GM19025 (cell line): ENCODE results near the gene PMEL.
"Not testable (repeated sequence)": the region's sequence is repeated elsewhere in the genome, so short reads cannot be mapped to it uniquely, and the experiment has no call there.

Experiments
- ATAC-seq: cut with Tn5 transposase; IDR thresholded peaks from one replicate; pipeline ENCODE4 v1.9.1; 2021; ENCODE audit warnings: mild to moderate bottlenecking, low read depth, moderate library complexity; ENCODE audit not compliant: unreplicated experiment

The PMEL gene

DNA sequence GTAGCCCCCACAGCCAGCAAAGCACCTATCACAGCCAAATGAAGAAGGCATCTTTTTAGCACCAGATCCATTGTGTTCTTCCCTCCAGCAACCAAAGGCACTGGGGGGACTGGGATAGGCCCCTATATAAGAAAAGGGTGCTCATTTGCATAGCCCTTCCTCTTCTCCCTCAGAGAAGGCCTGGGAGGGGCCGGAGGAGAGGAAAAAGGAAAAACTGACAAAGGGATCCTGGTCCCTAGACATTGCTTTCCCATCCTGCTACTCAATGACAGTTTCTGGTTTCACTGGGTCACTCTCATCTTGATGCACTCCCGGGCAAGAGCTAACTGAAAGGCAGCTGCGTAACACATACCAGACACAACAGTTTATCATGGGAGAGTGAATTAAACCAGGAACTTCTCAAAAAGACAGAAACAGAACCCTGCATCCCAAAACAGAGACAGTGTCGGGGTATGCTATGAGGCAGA lies at the start of gene PMEL:
Gene PMEL, minus strand, starts transcription at position 102 of the 467 bp plus-strand sequence. Its CDS starts 31 bp downstream, at position 71.
- ATAC-seq: no peak

GRCh38 chr12:56014205-56014604 lies 48.4 kb upstream of the PMEL start:
- ATAC-seq: no peak

DNA sequence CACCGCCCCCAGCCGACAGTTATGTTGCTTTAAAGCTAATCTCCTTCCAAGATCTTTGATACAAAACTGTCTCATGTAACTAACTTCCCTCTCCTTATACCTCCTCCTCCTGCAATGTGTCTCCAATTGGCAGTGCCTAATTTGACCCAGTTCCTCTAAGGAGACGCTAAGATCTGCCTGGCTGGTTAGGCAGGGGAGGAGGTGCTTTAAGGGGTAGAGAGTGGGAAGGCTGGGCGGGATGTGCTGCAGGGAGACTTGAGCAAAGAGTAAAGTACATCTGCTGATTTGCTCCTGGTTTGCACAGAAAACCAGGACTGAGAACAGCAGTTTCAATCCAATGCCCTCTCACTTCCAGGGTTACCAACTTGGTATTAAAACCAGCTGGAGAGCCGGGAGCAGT lies 47.6 kb upstream of the PMEL start:
- ATAC-seq: no peak

GRCh38 chr12:56011509-56012090 lies 45.8 kb upstream of the PMEL start:
- no peak for ATAC-seq

GRCh38 chr12:56010111-56010570 lies 44.3 kb upstream of the PMEL start:
- ATAC-seq: no peak

- ATAC-seq: peak; percentile 29
Observed at GRCh38 chr12:56007564-56008559, 42.0 kb upstream of the PMEL start.

DNA sequence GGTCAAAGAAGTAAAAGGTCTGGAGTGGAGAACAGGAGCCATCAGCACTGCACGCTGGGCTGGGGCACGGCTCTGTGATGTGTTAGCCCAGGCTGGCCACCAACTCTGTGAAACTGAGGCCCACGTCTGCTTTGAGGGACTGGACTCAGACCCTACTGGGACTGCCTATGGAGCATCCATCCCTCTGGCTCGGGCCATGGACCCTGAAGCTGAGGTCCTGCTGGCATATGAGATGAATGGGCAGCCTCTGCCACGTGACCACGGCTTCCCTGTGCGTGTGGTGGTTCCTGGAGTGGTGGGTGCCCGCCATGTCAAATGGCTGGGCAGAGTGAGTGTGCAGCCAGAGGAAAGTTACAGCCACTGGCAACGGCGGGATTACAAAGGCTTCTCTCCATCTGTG lies 38.4 kb upstream of the PMEL start:
- no peak for ATAC-seq

DNA sequence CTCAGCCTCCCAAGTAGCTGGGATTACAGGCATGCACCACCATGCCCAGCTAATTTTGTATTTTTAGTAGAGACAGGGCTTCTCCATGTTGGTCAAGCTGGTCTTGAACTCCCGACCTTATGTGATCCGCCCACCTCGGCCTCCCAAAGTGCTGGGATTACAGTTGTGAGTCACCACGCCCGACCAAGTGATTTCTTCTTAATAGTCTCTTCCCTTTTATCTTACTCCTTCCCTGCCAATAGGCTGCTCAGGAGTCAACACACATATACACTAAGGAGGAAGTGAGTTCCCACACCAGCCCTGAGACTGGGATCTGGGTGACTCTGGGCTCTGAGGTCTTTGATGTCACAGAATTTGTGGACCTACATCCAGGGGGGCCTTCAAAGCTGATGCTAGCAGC lies 37.5 kb upstream of the PMEL start:
- ATAC-seq: not testable (repeated sequence)

- ATAC-seq: no peak
Observed at GRCh38 chr12:56001487-56002100, 35.8 kb upstream of the PMEL start.

DNA sequence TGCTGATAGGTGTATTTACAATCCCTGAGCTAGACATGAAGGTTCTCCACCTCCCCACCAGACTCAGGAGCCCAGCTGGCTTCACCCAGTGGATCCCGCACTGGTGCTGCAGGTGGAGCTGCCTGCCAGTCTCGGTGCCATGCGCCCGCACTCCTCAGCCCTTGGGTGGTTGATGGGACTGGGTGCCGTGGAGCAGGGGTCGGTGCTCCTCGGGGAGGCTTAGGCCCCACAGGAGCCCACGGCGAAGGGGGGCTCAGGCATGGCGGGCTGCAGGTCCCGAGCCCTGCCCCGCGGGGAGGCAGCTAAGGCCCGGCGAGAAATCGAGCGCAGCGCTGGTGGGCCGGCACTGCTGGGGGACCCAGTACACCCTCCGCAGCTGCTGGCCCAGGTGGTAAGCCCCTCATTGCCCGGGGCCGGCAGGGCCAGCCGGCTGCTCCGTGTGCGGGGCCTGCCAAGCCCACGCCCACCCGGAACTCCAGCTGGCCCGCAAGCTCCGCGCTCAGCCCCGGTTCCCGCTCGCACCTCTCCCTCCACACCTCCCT lies 34.2 kb upstream of the PMEL start:
- ATAC-seq: not testable (repeated sequence)

GRCh38 chr12:55999522-55999921 lies 33.7 kb upstream of the PMEL start:
- not testable (repeated sequence) for ATAC-seq

- no peak for ATAC-seq
Observed at GRCh38 chr12:55997535-55997859, 31.7 kb upstream of the PMEL start.

GRCh38 chr12:55996715-55997534 lies 31.1 kb upstream of the PMEL start, which contains the start of gene SUOX:
Gene SUOX, plus strand, starts transcription at chr12:55997276. Its CDS starts 4,946 bp downstream, at chr12:56002222.
- ATAC-seq: peak; percentile 99

GRCh38 chr12:55996201-55996714 lies 30.4 kb upstream of the PMEL start:
- ATAC-seq: no peak

- ATAC-seq: no peak
Observed at GRCh38 chr12:55995366-55995765, 29.5 kb upstream of the PMEL start.

DNA sequence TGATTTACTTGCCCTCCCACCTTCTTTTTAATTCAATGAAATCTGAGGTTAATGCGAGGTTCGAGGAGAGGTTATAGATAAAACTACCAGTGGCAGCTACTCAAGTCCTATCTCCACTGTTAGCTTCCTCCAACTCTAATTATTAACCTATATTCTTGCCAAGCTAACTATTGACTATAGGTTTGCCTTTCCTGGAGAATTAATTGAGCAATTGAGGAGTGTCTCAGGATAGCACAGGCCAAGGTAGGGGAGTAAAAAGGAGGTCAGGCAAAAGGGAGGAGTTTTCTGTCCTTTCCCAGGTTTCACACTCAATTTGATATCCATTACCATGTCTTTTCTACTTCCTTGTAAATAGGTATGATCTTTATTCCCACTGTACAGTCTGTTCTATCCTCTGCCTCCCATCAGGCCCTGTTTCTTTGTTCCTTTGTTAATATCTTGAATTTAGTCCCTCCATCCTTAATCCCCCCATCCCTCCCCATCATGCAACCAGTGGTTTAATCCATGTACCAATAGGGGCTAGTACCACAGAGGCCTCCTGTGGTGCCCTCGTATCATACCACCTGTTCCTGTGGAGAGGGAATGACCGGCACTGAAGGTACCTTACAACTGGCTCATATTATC lies 27.5 kb upstream of the PMEL start:
- no peak for ATAC-seq

DNA sequence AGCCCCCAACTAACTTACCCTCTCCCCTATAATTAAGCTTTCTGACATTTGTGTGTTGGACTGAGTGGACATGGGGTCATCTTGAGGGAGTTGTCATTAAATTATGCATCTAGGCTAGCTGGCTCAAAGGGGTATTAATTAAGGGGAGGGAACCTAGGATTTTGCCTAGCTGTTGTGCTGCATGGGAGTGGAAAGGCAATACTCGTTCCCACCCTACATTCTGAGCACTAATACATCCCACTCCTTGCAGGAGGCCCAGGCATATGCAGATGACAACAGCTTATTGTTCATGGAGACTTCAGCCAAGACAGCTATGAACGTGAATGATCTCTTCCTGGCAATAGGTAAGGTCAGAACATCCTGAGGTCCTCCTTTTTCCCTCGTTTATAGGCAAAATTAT lies 25.3 kb upstream of the PMEL start:
- ATAC-seq: no peak

DNA sequence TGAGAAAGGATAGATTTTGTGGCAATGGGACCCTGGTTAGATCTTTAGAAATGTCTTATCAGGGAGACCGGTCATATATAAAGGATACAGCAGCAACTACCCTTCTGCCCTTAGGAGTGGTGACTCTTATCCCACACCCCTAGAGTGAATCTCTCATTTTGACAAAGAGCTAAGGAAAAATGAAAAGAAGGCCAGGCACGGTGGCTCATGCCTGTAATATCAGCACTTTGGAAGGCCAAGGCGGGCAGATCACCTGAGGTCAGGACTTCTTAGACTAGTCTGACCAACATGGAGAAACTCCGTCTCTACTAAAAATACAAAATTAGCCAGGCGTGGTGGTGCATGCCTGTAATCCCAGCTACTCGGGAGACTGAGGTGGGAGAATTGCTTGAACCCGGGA lies 20.1 kb upstream of the PMEL start:
- ATAC-seq: not testable (repeated sequence)

DNA sequence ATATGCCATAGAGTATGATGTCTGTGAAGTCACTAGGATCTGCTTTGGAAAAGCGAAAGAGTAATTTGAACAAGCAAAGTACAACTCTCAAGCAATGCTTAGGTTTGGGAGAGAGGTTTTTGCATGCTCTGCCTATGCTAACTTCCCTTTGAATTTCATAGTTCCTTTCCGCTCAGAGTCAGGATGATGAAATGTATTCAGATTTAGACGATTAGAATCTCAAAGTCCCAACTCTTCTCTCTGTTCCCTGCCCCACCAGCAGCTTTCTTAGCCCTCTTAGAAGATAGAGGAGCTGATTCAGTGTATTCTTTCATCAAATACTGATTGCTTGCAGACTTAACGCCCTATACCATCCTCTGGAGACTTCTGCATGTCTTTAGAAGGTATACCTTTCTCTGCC lies 19.5 kb upstream of the PMEL start:
- ATAC-seq: no peak
